IMR-90 (cell line): ENCODE measurements around the gene OR51B4. TPM values are rescaled to one million over a fixed set of nuclear protein-coding genes. Genes with fewer than 3 reads are reported as not detected.
A peak's percentile ranks its signal among the peaks of the same experiment; 100 is the strongest.
"Not testable (repeated sequence)": the region's sequence is repeated elsewhere in the genome, so short reads cannot be mapped to it uniquely, and the experiment has no call there.

ENCODE experiments used
- ATAC-seq: fragments of 200-7000 bp; cut with Tn5 transposase; 2 replicates; pipeline ENCODE4 v1.9.1; 2020; ENCODE audit warnings: low read depth, mild to moderate bottlenecking, moderate library complexity
- BruUV-seq: library from RNA; stranded (reverse); fragments of 400-500 nt; replicated peaks from 2 replicates; lab custom pipeline; 2021; lab: Mats Ljungman, UMichigan
- CTCF ChIA-PET: fragments of 300-600 bp; formaldehyde crosslinking; extraction: SDS; loops from one replicate; lab custom pipeline; 2021; ENCODE audit warnings: antibody characterized with exemption; lab: Yijun Ruan, JAX
- POLR2A ChIA-PET: fragments of 300-600 bp; sonication (Branson Sonifier 250); formaldehyde crosslinking; loops from one replicate; lab custom pipeline; 2022; ENCODE audit warnings: antibody characterized with exemption; ENCODE audit not compliant: unreplicated experiment; lab: Charles Lee
- DNase-seq: peaks from one replicate; pipeline ENCODE4 v3.0.0; 2013
- H2AFZ ChIP-seq: replicated peaks from 2 replicates; pipeline ENCODE3; 2013; ENCODE audit warnings: low read length, mild to moderate bottlenecking; ENCODE audit not compliant: poor library complexity
- H2AK5ac ChIP-seq: 2 replicates; pipeline ENCODE4 v1.6.1; 2013; ENCODE audit warnings: low read depth, low read length, inconsistent platforms
- H2AK9ac ChIP-seq: replicated peaks from 2 replicates; pipeline ENCODE3; 2013; ENCODE audit warnings: mild to moderate bottlenecking, low read depth, low read length, moderate library complexity; ENCODE audit not compliant: poor library complexity
- H2BK120ac ChIP-seq: 2 replicates; pipeline ENCODE4 v1.6.1; 2013; ENCODE audit warnings: low read depth, low read length, inconsistent platforms
- H2BK15ac ChIP-seq: 3 replicates; pipeline ENCODE4 v1.6.1; 2013; ENCODE audit warnings: low read depth, low read length, inconsistent platforms
- H2BK20ac ChIP-seq: 2 replicates; pipeline ENCODE4 v1.6.1; 2013; ENCODE audit warnings: low read depth, mild to moderate bottlenecking, inconsistent platforms, low read length, moderate library complexity
- H2BK5ac ChIP-seq: 2 replicates; pipeline ENCODE4 v1.6.1; 2013; ENCODE audit warnings: mild to moderate bottlenecking, low read depth, low read length, inconsistent platforms; ENCODE audit not compliant: poor library complexity, severe bottlenecking
- H3K14ac ChIP-seq: replicated peaks from 2 replicates; pipeline ENCODE4 v1.6.1; 2013; ENCODE audit warnings: low read depth, low read length, inconsistent platforms
- H3K18ac ChIP-seq: 2 replicates; pipeline ENCODE4 v1.6.1; 2013; ENCODE audit warnings: low read depth, low read length, control low read depth
- H3K23ac ChIP-seq: 2 replicates; pipeline ENCODE4 v1.6.1; 2013; ENCODE audit warnings: low read depth, low read length, inconsistent platforms
- H3K27ac ChIP-seq: 2 replicates; pipeline ENCODE4 v1.5.1; 2013; ENCODE audit warnings: mild to moderate bottlenecking, control low read depth, low read length; ENCODE audit not compliant: insufficient read depth
- H3K27me3 ChIP-seq: 2 replicates; pipeline ENCODE4 v1.6.1; 2013; ENCODE audit warnings: low read length; ENCODE audit not compliant: control insufficient read depth, insufficient read depth
- H3K36me3 ChIP-seq: 2 replicates; pipeline ENCODE4 v1.6.1; 2013; ENCODE audit warnings: low read length, mixed read lengths; ENCODE audit not compliant: control insufficient read depth, insufficient read depth
- H3K4ac ChIP-seq: 2 replicates; pipeline ENCODE4 v1.6.1; 2013; ENCODE audit warnings: low read depth, low read length, inconsistent platforms
- H3K4me1 ChIP-seq: 2 replicates; pipeline ENCODE4 v1.6.1; 2013; ENCODE audit warnings: low read length, mixed read lengths; ENCODE audit not compliant: control insufficient read depth, insufficient read depth
- H3K4me2 ChIP-seq: 2 replicates; pipeline ENCODE4 v1.6.1; 2013; ENCODE audit warnings: low read depth, mild to moderate bottlenecking, control low read depth, low read length, moderate library complexity
- H3K4me3 ChIP-seq: 2 replicates; pipeline ENCODE4 v1.5.1; 2013; ENCODE audit warnings: low read depth, mild to moderate bottlenecking, control low read depth, low read length, moderate library complexity; ENCODE audit not compliant: insufficient read depth
- H3K56ac ChIP-seq: 2 replicates; pipeline ENCODE4 v1.6.1; 2013; ENCODE audit warnings: low read length, inconsistent platforms; ENCODE audit not compliant: insufficient read depth; ENCODE audit errors: extremely low read depth
- H3K79me1 ChIP-seq, 2 experiments: 2 replicates each; pipeline ENCODE4 v1.6.1; 2013; ENCODE audit warnings: low read length in 2 of 2, inconsistent platforms in 1 of 2, low read depth in 1 of 2
- H3K9ac ChIP-seq: 2 replicates; pipeline ENCODE4 v1.6.1; 2013; ENCODE audit warnings: low read depth, low read length, control low read depth
- H3K9me1 ChIP-seq: 2 replicates; pipeline ENCODE4 v1.6.1; 2013; ENCODE audit warnings: low read length, inconsistent platforms; ENCODE audit not compliant: insufficient read depth
- H3K9me3 ChIP-seq: 2 replicates; pipeline ENCODE4 v1.6.1; 2013; ENCODE audit warnings: low read length; ENCODE audit not compliant: control insufficient read depth, insufficient read depth
- H4K20me1 ChIP-seq: 2 replicates; pipeline ENCODE4 v1.6.1; 2013; ENCODE audit warnings: low read length, inconsistent platforms; ENCODE audit not compliant: insufficient read depth
- H4K5ac ChIP-seq: 2 replicates; pipeline ENCODE4 v1.6.1; 2013; ENCODE audit warnings: mild to moderate bottlenecking, low read depth, low read length, control low read depth
- H4K8ac ChIP-seq, 2 experiments: 2 replicates each; pipeline ENCODE4 v1.6.1; 2013; ENCODE audit warnings: low read depth in 2 of 2, low read length in 2 of 2, control low read depth in 1 of 2, inconsistent platforms in 1 of 2
- H4K91ac ChIP-seq: 2 replicates; pipeline ENCODE4 v1.6.1; 2013; ENCODE audit warnings: low read depth, low read length, inconsistent platforms; ENCODE audit not compliant: insufficient read depth
- WGBS, 2 experiments: methylation state at CpG; one replicate each; pipeline versions ENCODE4 v1.1.5 to v1.1.7; 2013; ENCODE audit warnings: missing lambda C conversion rate in 2 of 2; ENCODE audit not compliant: insufficient read length in 1 of 2; ENCODE audit errors: extremely low coverage in 2 of 2; 5-methylcytosine and 5-hydroxymethylcytosine counted together
- dilution Hi-C: fragments of 300-500 bp; cut with HindIII; formaldehyde crosslinking; loops from one replicate; pipeline ENCODE4 v1.14.3; 2018; ENCODE audit warnings: low sequenced_read_pairs; ENCODE audit not compliant: unreplicated experiment
- in situ Hi-C: fragments of 300-500 bp; cut with MboI; formaldehyde crosslinking; loops from 3 replicates; pipeline ENCODE4 v1.14.3; 2019; ENCODE audit warnings: low sequenced_read_pairs, inconsistent platforms, mixed read lengths
- intact Hi-C: fragments of 100-400 bp; cut with micrococcal nuclease; formaldehyde crosslinking; loops from 2 replicates; pipeline ENCODE4 v1.10.0; 2022
- polyA plus RNA-seq, 3 experiments: library from polyadenylated mRNA; depleted of rRNA; stranded (reverse); fragments of >200 nt; gene quantifications; 2 replicates each; pipeline ENCODE4 v1.2.3, GENCODE V29; 2012; ENCODE audit warnings: low replicate concordance in 1 of 3
- total RNA-seq: library from RNA; depleted of rRNA; stranded (reverse); fragments of >200 nt; gene quantifications from 2 replicates; pipeline ENCODE4 v1.2.3, GENCODE V29; 2012

OR51B4 gene
- total and polyA plus RNA-seq, 2 of the 4 experiments (the other 2 are of a cell fraction): not detected

- BruUV-seq, POLR2A ChIA-PET, H2BK15ac ChIP-seq, CTCF ChIA-PET, H3K4me1 ChIP-seq, ATAC-seq, H3K56ac ChIP-seq, H3K4me2 ChIP-seq, H3K9me1 ChIP-seq, H3K23ac ChIP-seq, H3K9ac ChIP-seq, H2AK9ac ChIP-seq, H3K14ac ChIP-seq, H4K5ac ChIP-seq, H2AK5ac ChIP-seq, H3K4ac ChIP-seq, H3K4me3 ChIP-seq, H3K18ac ChIP-seq, H3K36me3 ChIP-seq, H3K27me3 ChIP-seq, H2AFZ ChIP-seq, H3K79me1 ChIP-seq, dilution Hi-C loops, DNase-seq, H3K9me3 ChIP-seq, in situ Hi-C loops, intact Hi-C loops, H3K27ac ChIP-seq, H2BK20ac ChIP-seq, H4K20me1 ChIP-seq: not testable (repeated sequence)
- Histone ChIP-seq H2BK5ac (peak overlapping the region; percentile 45), H4K8ac (peak overlapping the region in 1 of 2 experiments; percentile 92; a peak in 2 of 4 replicates), H4K91ac (peak overlapping the region; percentile 49), H2BK120ac (peak overlapping the region; percentile 57; the same call in 1 of the 2 replicates)
- WGBS, 2 experiments: 95% methylated on average over 12 of the region's 41 CpGs; no CpG with 5 or more reads in 1 of the 2 experiments
Observed at GRCh38 chr11:5294342-5294995, 7.3 kb downstream of the OR51B4 start.
